GM18519 (cell line): ENCODE data around the gene NMD3.
"Not testable (repeated sequence)": the region's sequence is repeated elsewhere in the genome, so short reads cannot be mapped to it uniquely, and the experiment has no call there.

Source experiments
- ATAC-seq: cut with Tn5 transposase; IDR thresholded peaks from one replicate; pipeline ENCODE4 v1.9.1; 2021; ENCODE audit warnings: mild to moderate bottlenecking, moderate library complexity; ENCODE audit not compliant: unreplicated experiment, low FRiP score

The NMD3 gene

GRCh38 chr3:161220850-161221753 lies at the start of gene NMD3:
Gene NMD3, plus strand, starts transcription at chr3:161221311. Its CDS starts 703 bp downstream, at chr3:161222014.
- ATAC-seq = peak; percentile 94

DNA sequence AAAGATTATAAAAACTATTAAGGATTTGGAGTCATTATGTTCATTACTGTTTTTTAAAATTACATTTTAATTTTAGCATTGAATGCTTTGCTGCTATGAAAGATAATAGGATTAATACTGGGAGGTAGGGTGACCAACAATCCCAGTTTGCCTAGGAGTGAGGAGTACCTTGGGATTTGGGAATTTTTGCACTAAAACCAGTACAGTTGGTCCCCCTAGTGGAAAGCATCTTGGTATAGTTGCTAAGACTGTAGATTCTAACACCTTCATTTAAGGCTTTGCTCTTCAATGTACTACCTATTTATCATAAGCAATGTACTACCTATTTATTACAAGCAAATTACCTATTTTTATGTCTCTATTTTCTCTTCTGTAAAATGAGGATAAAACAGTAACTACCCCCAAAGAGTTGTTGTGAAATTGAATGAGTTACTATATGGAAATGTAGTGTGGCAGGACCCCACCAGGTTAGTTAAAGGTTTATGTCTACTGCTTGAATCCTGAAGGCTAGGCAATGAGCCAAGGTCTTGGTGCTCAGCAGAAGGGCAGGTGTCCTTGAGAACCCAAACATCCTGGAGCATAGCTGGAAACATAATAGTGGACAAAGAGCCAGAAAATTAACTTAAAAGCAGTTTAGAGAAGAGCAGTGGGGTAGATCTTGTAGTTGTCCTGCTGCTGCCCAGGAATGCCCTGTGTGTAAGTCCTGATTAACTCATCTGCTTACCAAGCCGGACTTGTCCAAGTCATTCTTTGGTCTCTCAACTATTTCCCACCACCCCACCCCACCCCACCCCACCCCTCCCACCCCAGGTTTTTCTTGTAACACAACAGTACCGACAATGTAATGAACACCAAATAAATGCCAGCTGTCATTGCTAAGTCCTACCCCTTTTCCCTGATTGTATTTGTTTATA lies 49.2 kb upstream of the NMD3 start:
- no peak for ATAC-seq

GRCh38 chr3:161175506-161175905 lies 45.6 kb upstream of the NMD3 start:
- ATAC-seq = no peak

DNA sequence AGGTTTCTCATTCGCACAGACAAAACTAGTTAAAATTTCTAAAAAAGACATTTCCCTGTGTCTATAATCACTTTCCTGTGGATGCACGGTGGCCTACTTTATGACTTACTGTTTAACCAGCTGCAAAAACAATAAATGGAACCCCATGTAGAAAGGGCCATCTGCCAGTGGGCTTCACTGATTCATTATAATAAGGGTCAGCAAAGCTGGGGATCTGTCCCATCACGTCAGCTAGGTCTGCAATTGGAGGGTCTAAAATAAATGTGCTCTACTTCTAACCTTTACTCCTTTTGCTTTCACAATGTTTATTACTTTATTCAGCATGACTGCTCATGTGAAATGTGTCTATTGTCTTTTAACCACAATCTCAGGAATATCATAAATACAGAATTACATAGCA lies 43.1 kb upstream of the NMD3 start:
- ATAC-seq = no peak

DNA sequence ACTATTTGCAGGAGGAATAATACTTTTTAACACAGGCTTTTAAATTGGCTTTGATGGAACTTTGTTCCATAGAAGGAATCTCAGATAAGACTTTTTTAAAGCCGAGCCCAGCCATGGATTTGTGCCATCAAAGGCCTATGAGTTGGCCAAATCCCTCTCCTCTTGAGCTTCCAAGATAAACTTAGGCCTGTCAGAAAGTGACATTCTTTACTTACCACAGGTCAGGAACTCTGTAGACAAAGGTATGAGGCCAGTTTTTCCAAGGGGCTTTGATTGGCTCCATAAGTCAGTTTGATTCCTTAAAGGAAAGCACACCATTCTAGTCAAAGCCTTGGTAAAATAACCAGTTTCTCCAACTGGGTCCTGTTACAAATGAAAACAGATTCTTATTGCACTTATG lies 39.7 kb upstream of the NMD3 start:
- ATAC-seq = not testable (repeated sequence)

DNA sequence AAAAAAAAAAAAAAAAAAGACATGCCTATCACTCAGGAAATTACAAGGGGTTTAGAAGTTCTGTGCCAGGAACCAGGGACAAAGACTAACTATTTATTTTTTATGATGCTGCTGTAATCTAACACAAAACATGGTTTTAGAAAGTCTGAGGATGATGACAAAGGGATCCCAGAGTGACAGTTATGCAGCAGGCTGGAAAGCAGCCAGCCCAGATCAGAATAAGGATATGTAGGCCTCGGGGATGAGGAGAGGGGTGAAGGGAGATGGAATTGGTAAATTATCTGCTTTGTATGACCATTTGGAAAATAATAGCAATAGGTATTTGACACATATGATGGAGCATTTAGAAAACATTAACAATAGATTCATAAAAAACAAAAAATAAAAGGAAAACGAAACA lies 34.1 kb upstream of the NMD3 start:
- no peak for ATAC-seq

DNA sequence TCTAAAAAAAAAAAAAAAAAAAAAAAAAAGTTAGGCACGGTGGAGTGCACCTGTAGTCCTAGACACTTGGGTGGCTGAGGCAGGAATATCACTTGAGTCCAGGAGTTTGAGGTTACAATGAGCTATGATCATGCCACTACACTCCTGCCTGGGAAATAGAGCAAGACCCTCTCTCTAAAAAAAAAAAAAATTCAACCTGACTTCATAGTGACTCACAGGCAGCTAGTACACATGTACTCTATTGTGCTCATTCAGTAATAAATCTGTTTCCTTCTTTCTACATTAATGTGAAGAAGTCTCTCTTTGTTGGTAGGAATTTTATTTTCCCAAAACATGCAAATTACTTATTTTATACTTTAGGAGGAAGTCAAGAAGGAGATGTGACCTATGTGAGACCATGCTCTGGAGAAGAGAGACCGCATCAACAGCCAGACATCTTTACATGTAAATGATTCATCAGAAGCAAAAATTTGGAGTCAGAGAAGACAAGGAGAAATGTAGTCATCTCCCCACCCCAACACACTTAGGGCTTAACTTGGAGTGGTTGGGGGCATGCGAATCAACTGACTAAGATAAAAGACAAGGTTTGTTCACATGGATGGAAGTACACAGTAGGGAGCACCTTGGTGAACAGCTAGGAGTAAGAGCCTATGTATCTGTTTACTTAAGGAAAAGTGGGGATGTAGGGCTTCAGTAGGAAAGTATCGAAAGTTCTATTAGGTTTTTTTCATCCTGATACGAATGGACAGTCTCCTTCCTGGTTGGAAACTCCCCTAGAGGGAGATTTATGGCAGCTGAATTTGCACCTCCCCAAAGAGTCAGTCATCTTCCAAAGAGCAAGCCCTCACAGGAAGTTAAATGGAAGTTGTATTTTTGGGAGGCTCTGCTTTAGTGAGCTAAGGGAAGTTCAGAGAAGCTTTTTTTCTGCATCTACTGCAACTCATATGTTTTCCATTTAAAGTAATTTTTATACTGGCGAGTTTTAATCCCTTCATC lies 23.0 kb upstream of the NMD3 start:
- ATAC-seq = no peak

DNA sequence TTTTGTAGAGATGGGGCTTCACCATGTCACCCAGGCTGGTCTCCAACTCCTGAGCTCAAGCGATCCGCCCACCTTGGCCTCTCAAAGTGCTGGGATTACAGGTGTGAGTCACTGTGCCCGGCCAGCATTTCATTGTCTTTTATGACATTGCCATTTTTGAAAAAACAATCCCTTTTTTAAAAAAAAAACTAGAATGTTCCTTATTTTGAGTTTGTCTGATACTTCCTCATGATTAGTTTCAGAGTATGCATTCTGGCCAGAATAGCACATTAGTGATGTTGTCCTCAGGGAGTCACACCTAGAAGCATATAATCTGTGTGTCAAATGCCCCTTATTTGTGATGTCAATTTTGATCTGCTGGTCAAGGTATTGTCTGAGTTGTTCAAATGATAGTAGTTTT lies 21.2 kb upstream of the NMD3 start:
- ATAC-seq = no peak

- no peak for ATAC-seq
Measured at GRCh38 chr3:161203485-161204098, 17.5 kb upstream of the NMD3 start.

DNA sequence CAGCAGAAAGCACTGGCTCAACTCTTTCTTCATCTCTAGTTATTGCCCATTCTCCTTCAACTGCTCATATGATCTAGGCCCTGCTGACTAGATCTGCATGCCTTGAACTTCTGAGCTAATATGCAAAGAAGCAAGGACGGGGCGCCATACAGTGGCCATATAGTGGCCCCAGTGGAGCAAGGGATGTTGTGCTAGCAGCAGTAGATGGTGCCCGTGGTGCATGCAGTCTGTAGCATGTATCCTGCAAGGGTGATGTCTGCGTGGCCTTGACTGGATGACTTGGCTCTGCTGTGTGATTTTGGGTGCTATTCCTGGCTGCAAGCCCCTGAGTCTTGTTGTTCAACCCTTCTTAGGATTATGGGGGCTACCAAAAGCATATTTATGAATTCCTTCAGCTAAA lies 12.2 kb upstream of the NMD3 start:
- no peak for ATAC-seq

DNA sequence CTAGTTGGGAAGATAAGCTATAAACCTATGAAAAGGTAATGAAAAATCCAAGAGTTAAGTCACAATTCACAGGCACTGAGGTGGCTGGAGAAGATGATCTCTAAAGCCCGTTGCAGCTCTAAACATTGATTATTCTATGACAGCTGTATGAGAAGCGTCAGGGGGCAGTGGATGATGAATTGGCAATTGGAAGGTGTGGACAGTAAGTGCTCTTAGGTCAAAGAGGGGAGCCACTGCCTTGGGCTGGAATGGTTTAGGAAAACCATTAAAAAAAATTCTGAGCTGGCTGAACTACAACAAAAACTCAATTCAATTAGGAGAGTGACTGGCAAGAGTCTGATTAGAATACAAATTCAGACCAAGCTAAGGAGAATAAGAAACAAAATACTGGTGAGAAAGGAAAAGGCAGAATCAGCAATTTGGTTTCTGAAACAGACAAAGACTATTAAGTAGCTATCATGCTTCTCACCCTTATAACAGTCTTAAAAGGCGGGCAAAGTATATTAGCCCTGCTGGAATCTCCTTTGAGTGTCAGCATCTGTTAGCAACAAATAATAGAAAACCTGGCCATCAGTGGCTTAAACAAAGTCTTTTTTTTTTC lies 8.8 kb upstream of the NMD3 start:
- ATAC-seq = no peak

DNA sequence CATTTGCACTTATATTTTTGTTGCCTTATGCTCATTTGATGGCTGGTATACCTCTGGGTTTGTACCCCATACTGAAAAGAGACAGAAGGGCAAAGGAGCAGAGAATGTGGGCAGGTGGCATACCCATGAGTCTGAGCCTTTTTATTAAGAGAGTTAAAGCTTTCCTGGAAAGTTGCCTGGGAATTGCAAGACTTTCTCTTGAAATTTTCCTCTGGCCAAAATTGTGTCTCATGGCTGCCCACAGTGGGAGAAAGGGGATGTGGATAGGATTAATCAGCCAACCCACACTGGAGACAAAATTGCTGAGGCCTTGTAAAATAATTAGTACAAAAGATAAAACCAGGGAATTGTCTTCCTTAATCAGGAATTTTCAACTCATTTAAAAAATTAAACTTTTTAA lies 8.2 kb upstream of the NMD3 start:
- no peak for ATAC-seq

- ATAC-seq = no peak
Measured at GRCh38 chr3:161213644-161214043, 7.5 kb upstream of the NMD3 start.

DNA sequence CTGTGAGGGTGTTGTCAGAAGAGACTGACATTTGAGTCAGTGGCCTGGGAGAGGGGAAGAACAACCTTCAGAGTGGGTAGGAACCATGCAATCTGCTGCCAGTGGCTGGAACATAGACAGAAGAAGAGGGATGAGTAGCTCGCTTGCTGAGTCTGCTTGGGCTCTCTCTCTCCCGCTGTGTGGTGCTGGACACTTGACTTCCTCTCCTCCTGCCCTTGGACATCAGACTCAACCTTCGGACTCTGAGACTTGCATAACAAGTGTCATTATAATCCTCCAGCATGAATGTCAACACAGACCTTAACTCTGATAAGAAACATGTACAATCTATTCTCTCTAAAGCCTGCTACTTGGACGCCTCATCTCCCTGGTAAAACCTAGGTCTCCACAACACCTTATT lies 5.9 kb upstream of the NMD3 start:
- ATAC-seq = no peak

DNA sequence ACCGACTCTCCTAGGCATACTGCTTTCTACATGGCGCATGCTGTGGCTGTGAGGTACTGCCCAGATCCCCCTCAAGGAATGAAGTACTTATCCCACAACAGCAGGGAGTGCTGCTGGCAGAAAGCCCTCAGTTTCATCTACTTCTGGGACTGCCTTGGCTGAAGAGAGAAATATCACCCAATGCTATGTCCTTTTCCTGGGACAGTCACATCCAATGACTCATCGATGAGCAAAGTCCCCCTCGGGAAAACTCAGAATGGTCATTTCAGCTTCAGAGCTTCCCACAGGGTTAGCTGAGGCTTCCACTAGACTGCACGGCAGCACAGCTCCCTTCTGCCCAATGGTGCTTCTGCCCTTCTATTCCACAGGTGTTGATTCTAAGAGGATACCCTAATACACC lies 3.6 kb upstream of the NMD3 start:
- no peak for ATAC-seq

DNA sequence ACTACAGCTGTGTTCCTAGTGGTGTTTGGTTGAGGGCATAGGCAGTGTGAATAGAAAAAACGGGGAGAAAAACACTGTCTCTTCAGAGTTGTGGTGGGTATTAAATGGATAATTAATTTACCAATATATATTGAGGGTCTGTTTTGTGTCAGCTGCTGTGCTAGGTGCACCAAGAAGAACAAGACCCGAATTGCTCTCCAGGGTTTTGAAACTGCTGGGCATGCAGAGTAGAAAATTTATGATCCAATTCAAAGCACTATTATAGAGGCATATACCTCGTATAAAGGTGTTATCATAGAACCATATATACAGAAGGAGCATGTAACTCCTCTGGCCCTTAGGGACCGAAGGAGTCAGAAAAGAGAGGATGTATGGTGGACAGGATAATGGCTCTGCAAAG lies 1.6 kb upstream of the NMD3 start:
- no peak for ATAC-seq

DNA sequence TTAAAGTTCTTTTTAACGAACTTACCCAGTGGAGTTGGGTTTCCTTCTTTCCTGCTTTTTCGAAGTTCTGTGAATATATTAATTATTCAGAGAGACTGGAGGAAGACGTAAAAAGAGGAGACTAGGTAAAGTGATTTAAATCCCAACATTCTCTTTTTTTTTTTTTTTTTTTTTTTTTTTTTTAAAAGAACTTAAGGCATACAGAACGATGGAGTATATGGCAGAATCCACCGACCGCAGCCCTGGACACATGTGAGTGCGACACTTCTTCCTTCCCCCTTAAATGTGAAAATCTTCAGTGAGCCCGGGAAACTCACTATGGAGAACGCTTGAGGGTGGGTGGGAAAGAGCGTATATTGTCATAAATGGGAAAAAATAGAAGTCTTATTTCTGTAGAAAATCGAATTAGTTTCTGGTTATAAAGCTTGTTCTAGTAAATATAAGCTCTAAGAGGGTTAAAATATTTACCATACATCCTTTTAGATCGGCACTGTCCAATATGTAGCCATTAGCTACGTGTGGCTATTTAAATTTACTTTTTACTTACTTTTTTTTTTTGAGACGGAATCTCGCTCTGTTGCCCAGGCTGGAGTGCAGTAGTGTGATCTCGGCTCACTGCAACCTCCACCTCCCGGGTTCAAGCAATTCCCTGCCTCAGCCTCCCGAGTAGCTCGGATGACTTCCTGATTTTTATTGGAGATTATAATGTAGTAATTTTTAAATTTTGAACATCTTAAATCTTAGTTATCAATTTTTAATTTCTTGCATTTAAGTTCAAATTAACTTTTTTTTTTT lies 892 bp downstream of the NMD3 start:
- no peak for ATAC-seq

- no peak for ATAC-seq
Measured at GRCh38 chr3:161222662-161223061, 1.6 kb downstream of the NMD3 start.

GRCh38 chr3:161224786-161225185 lies 3.7 kb downstream of the NMD3 start:
- ATAC-seq = no peak
